Measurements from ENCODE around the gene NAV2.
A peak's percentile ranks its signal among the peaks of the same experiment; 100 is the strongest.

The NAV2 gene

GRCh38 chr11:20089796-20090653, 377.4 kb downstream of the NAV2 start:
- DNase-seq (ENCODE audit: low read depth) = no peak

GRCh38 chr11:20090654-20091374, 378.2 kb downstream of the NAV2 start:
- no peak for DNase-seq (ENCODE audit: low read depth)

- peak; percentile 65 for DNase-seq (ENCODE audit: low read depth)
These were observed 381.1 kb downstream of the NAV2 start for GRCh38 chr11:20093775-20094174.

- DNase-seq (ENCODE audit: low read depth) = no peak
These were observed 382.6 kb downstream of the NAV2 start for GRCh38 chr11:20095189-20095588.

- DNase-seq (ENCODE audit: low read depth) = peak; percentile 89
These were observed 384.9 kb downstream of the NAV2 start for GRCh38 chr11:20097319-20098221.

- DNase-seq (ENCODE audit: low read depth) = no peak
These were observed 386.9 kb downstream of the NAV2 start for GRCh38 chr11:20099527-20099926.

- no peak for DNase-seq (ENCODE audit: low read depth)
These were observed 389.8 kb downstream of the NAV2 start for GRCh38 chr11:20102397-20102796.

- no peak for DNase-seq (ENCODE audit: low read depth)
These were observed 390.6 kb downstream of the NAV2 start for GRCh38 chr11:20103281-20103680.

- no peak for DNase-seq (ENCODE audit: low read depth)
These were observed 392.8 kb downstream of the NAV2 start for GRCh38 chr11:20105427-20105826.

GRCh38 chr11:20109731-20110445, 397.3 kb downstream of the NAV2 start:
- DNase-seq (ENCODE audit: low read depth) = no peak

GRCh38 chr11:20110908-20111669, 398.5 kb downstream of the NAV2 start:
- DNase-seq (ENCODE audit: low read depth) = peak; percentile 54

GRCh38 chr11:20111871-20112270, 399.2 kb downstream of the NAV2 start:
- no peak for DNase-seq (ENCODE audit: low read depth)

GRCh38 chr11:20112291-20113148, 399.9 kb downstream of the NAV2 start:
- DNase-seq (ENCODE audit: low read depth) = peak; percentile 87

GRCh38 chr11:20113149-20113438, 400.5 kb downstream of the NAV2 start:
- DNase-seq (ENCODE audit: low read depth) = no peak

- DNase-seq (ENCODE audit: low read depth) = no peak
These were observed 402.0 kb downstream of the NAV2 start for GRCh38 chr11:20114588-20114987.

- DNase-seq (ENCODE audit: low read depth) = no peak
These were observed 404.2 kb downstream of the NAV2 start for GRCh38 chr11:20116825-20117224.

GRCh38 chr11:20117291-20117690, 404.7 kb downstream of the NAV2 start:
- DNase-seq (ENCODE audit: low read depth) = no peak

GRCh38 chr11:20118209-20118608, 405.6 kb downstream of the NAV2 start:
- no peak for DNase-seq (ENCODE audit: low read depth)

- DNase-seq (ENCODE audit: low read depth) = no peak
These were observed 406.7 kb downstream of the NAV2 start for GRCh38 chr11:20119315-20119714.
